H1 (cell line): ENCODE results near the gene HOXB7. TPM values are rescaled to one million over a fixed set of nuclear protein-coding genes. Genes with fewer than 3 reads are reported as not detected.
A peak's percentile ranks its signal among the peaks of the same experiment; 100 is the strongest.

ENCODE experiments used
- CTCF ChIA-PET: fragments of 300-600 bp; sonication (Branson Sonifier 250); formaldehyde crosslinking; loops from one replicate; lab custom pipeline; 2021; ENCODE audit not compliant: partially characterized antibody; lab: Charles Lee
- POLR2A ChIA-PET: fragments of 300-600 bp; sonication (Branson Sonifier 250); formaldehyde crosslinking; loops from one replicate; lab custom pipeline; 2021; ENCODE audit warnings: inconsistent platforms; ENCODE audit not compliant: partially characterized antibody; lab: Charles Lee
- DNase-seq, 2 experiments: peaks; one replicate each; pipeline versions ENCODE4 v3.0.0 to v3.0.0-alpha.2; 2010 to 2022; ENCODE audit warnings: low spot score in 2 of 2, low read depth in 1 of 2, mixed read lengths in 1 of 2
- FAIRE-seq: peaks from 2 replicates; lab custom pipeline; 2011; peaks lifted over from hg19 to GRCh38; lab: Jason Lieb, UNC
- H2AFZ ChIP-seq: 2 replicates; pipeline ENCODE4 v1.8.1; 2012; ENCODE audit warnings: low read length, inconsistent platforms
- H2AK5ac ChIP-seq: 2 replicates; pipeline ENCODE4 v1.6.1; 2013; ENCODE audit warnings: low read depth, low read length
- H2BK120ac ChIP-seq: replicated peaks from 2 replicates; pipeline ENCODE3; 2013; ENCODE audit warnings: low read depth, low read length, inconsistent platforms
- H2BK12ac ChIP-seq: 2 replicates; pipeline ENCODE4 v1.6.1; 2013; ENCODE audit warnings: low read depth, low read length
- H2BK15ac ChIP-seq: 2 replicates; pipeline ENCODE4 v1.6.1; 2013; ENCODE audit warnings: low read length
- H2BK20ac ChIP-seq: 2 replicates; pipeline ENCODE4 v1.6.1; 2013; ENCODE audit warnings: low read length
- H2BK5ac ChIP-seq: 2 replicates; pipeline ENCODE4 v1.6.1; 2013; ENCODE audit warnings: low read depth, low read length
- H3K14ac ChIP-seq: 2 replicates; pipeline ENCODE4 v1.6.1; 2013; ENCODE audit warnings: inconsistent platforms; ENCODE audit not compliant: insufficient read length
- H3K18ac ChIP-seq: 2 replicates; pipeline ENCODE4 v1.6.1; 2013; ENCODE audit warnings: low read length; ENCODE audit errors: extremely low read depth
- H3K23ac ChIP-seq: 2 replicates; pipeline ENCODE4 v1.6.1; 2013; ENCODE audit warnings: inconsistent platforms; ENCODE audit not compliant: insufficient read length
- H3K23me2 ChIP-seq: 2 replicates; pipeline ENCODE4 v1.6.1; 2013; ENCODE audit warnings: low read depth, low read length
- H3K27ac ChIP-seq: 2 replicates; pipeline ENCODE4 v1.6.1; 2011; ENCODE audit warnings: low read depth, low read length, inconsistent platforms
- H3K27me3 ChIP-seq, 4 experiments: replicated peaks in 1 of 4; 1 replicate in 1 of 4; 2 replicates in 3 of 4; pipeline versions ENCODE4 v1.6.1 to v1.8.1; 2011 to 2013; ENCODE audit warnings: low read length in 3 of 4, mild to moderate bottlenecking in 3 of 4, inconsistent platforms in 2 of 4, mixed read lengths in 2 of 4, moderate library complexity in 1 of 4; ENCODE audit not compliant: control insufficient read depth in 3 of 4, insufficient read depth in 3 of 4; ENCODE audit errors: extremely low read depth in 1 of 4
- H3K36me3 ChIP-seq, 4 experiments: 2 replicates each; pipeline versions ENCODE4 v1.6.1 to v1.8.1; 2011 to 2013; ENCODE audit warnings: mild to moderate bottlenecking in 4 of 4, low read length in 3 of 4, moderate library complexity in 2 of 4, control low read depth in 1 of 4, inconsistent platforms in 1 of 4; ENCODE audit not compliant: insufficient read depth in 4 of 4, control insufficient read depth in 2 of 4
- H3K4ac ChIP-seq: replicated peaks from 2 replicates; pipeline ENCODE3; 2013; ENCODE audit warnings: low read length, low read depth, mixed read lengths, inconsistent platforms; ENCODE audit not compliant: insufficient read length
- H3K4me1 ChIP-seq, 4 experiments: replicated peaks in 1 of 4; 1 replicate in 1 of 4; 2 replicates in 3 of 4; pipeline versions ENCODE4 v1.6.1 to v1.8.1; 2011 to 2013; ENCODE audit warnings: low read length in 3 of 4, inconsistent platforms in 2 of 4, mixed read lengths in 1 of 4; ENCODE audit not compliant: insufficient read depth in 4 of 4, control insufficient read depth in 3 of 4
- H3K4me2 ChIP-seq, 2 experiments: 2 replicates each; pipeline versions ENCODE4 v1.6.1 to v1.8.1; 2011 to 2013; ENCODE audit warnings: low read depth in 2 of 2, low read length in 2 of 2, control low read depth in 1 of 2, inconsistent platforms in 1 of 2, mild to moderate bottlenecking in 1 of 2; ENCODE audit not compliant: insufficient read depth in 1 of 2
- H3K4me3 ChIP-seq, 4 experiments: fragments of 200-600, 300-600 bp in 1 of 4; sonication (generic), shearing (Covaris generic), sonication (Bioruptor Twin) in 1 of 4; 2 replicates each; pipeline versions ENCODE4 v1.5.1 to v1.8.1; 2011 to 2016; ENCODE audit warnings: low read length in 4 of 4, low read depth in 3 of 4, control low read depth in 2 of 4, inconsistent platforms in 2 of 4, mild to moderate bottlenecking in 2 of 4, mixed read lengths in 1 of 4, moderate library complexity in 1 of 4; ENCODE audit not compliant: insufficient read depth in 2 of 4; ENCODE audit errors: extremely low read depth in 1 of 4
- H3K56ac ChIP-seq: replicated peaks from 2 replicates; pipeline ENCODE3; 2013; ENCODE audit warnings: low read depth, mild to moderate bottlenecking, mixed read lengths, low read length, inconsistent platforms; ENCODE audit not compliant: insufficient read length
- H3K79me1 ChIP-seq: 2 replicates; pipeline ENCODE4 v1.6.1; 2013; ENCODE audit warnings: low read depth, low read length, control low read depth
- H3K79me2 ChIP-seq, 2 experiments: 2 replicates each; pipeline versions ENCODE4 v1.6.1 to v1.8.1; 2012 to 2013; ENCODE audit warnings: low read length in 2 of 2, mild to moderate bottlenecking in 2 of 2, inconsistent platforms in 1 of 2; ENCODE audit not compliant: insufficient read depth in 2 of 2, control insufficient read depth in 1 of 2
- H3K9ac ChIP-seq, 4 experiments: replicated peaks in 1 of 4; 1 replicate in 1 of 4; 2 replicates in 3 of 4; pipeline versions ENCODE4 v1.6.1 to v1.8.1; 2011 to 2013; ENCODE audit warnings: low read depth in 3 of 4, low read length in 3 of 4, control low read depth in 2 of 4, mild to moderate bottlenecking in 2 of 4, moderate library complexity in 2 of 4, inconsistent platforms in 1 of 4; ENCODE audit errors: extremely low read depth in 1 of 4
- H3K9me3 ChIP-seq, 2 experiments: 2 replicates each; pipeline versions ENCODE4 v1.6.1 to v1.8.1; 2012 to 2013; ENCODE audit warnings: mild to moderate bottlenecking in 2 of 2, moderate library complexity in 2 of 2, control low read depth in 1 of 2, inconsistent platforms in 1 of 2, low read depth in 1 of 2, low read length in 1 of 2, mixed read lengths in 1 of 2; ENCODE audit not compliant: insufficient read depth in 2 of 2
- H4K20me1 ChIP-seq, 2 experiments: replicated peaks in 1 of 2; 2 replicates each; pipeline versions ENCODE3 to v1.8.1; 2011 to 2013; ENCODE audit warnings: inconsistent platforms in 2 of 2, low read length in 2 of 2, mild to moderate bottlenecking in 1 of 2; ENCODE audit not compliant: insufficient read depth in 2 of 2, control insufficient read depth in 1 of 2
- H4K5ac ChIP-seq: 2 replicates; pipeline ENCODE4 v1.6.1; 2013; ENCODE audit warnings: low read length, low read depth, mixed read lengths, inconsistent platforms; ENCODE audit not compliant: insufficient read length
- H4K8ac ChIP-seq: 2 replicates; pipeline ENCODE4 v1.8.0; 2013; ENCODE audit warnings: mild to moderate bottlenecking, moderate library complexity, low read length, inconsistent platforms; ENCODE audit not compliant: insufficient read depth; ENCODE audit errors: extremely low read depth
- H4K91ac ChIP-seq: replicated peaks from 2 replicates; pipeline ENCODE3; 2013; ENCODE audit warnings: low read length, mixed read lengths, inconsistent platforms; ENCODE audit not compliant: insufficient read length
- CBX8 ChIP-seq: fragments of 300-800, 300-1000 bp; sonication (generic); IDR thresholded peaks from 2 replicates; pipeline ENCODE4 v1.7.1; 2016; ENCODE audit warnings: low read depth, low read length, borderline replicate concordance
- TCF12 ChIP-seq: IDR thresholded peaks from 2 replicates; pipeline ENCODE4 v1.6.1; 2011; ENCODE audit warnings: low read depth, mild to moderate bottlenecking, low read length
- WGBS, 2 experiments: shearing (Covaris generic) in 1 of 2; methylation state at CpG; one replicate each; pipeline versions ENCODE4 v1.1.6 to v1.1.7; 2013 to 2015; ENCODE audit warnings: low lambda C conversion rate in 2 of 2, mixed read lengths in 2 of 2, inconsistent platforms in 1 of 2, low coverage in 1 of 2, missing lambda C conversion rate in 1 of 2; ENCODE audit not compliant: insufficient replicate concordance in 2 of 2, insufficient coverage in 1 of 2, insufficient read length in 1 of 2; ENCODE audit errors: extremely low coverage in 1 of 2, missing lambda C conversion rate in 1 of 2; 5-methylcytosine and 5-hydroxymethylcytosine counted together
- polyA plus RNA-seq, 7 experiments: library from polyadenylated mRNA; depleted of rRNA in 3 of 7; stranded (reverse) in 5 of 7; unstranded in 2 of 7; fragments of >200 nt in 5 of 7; fragments of 200-250 nt in 2 of 7; gene quantifications; 1 replicate in 5 of 7; 2 replicates in 1 of 7; 4 replicates in 1 of 7; pipeline versions ENCODE4 v1.2.1 to v1.2.3, GENCODE V29; 2011 to 2013; ENCODE audit warnings: missing spikeins in 2 of 7, mixed read lengths in 2 of 7
- total RNA-seq: library from RNA; stranded (reverse); fragmentation: NEBNext Ultra II Directional; extraction: Animal tissue kit (Norgen Biotek cat#: 25700); gene quantifications from 2 replicates; pipeline ENCODE4 v1.2.1, GENCODE V29; 2021

HOXB7 gene
- total and polyA plus RNA-seq, 2 of the 8 experiments (the other 6 are each of a cell fraction or from before 2014, with no cell fraction given), result not detected

DNA sequence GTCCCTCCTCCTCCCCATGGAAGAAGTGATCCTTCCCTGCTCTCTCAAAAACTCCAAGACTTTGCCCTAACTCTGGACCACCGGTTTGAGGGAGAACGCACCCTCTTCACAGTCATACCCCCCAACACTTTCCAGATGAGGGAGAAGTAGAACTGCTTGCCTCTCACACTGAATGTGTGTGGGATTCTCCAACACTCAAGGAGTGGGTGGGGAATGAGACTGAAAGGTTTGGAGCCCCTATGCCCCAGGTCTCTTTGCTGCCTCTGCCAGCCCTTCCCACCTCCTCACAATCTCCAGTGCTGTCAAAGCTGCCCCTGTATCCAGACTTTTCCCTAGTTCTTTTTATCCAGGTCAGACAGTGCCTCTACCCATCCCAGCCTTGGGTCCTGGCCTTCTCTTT, 44.1 kb downstream of the HOXB7 start:
- no peaks in the 10 kb centered on the region for H3K79me1 ChIP-seq
- DNase-seq (no peak), FAIRE-seq (no peak)
- H3K27me3 ChIP-seq, result peaks cover 99 to 100% (median 100%) of the 10 kb centered on the region in 4 experiments
- no peak overlapping the region for H3K4me3 ChIP-seq
- H3K23ac ChIP-seq, result no peak overlapping the region
- TF ChIP-seq CBX8, result 0 out of 2 replicates have a peak, but pooled peaks have one; percentile 16
- TF ChIP-seq TCF12, result no peak
- peak overlapping the region; percentile 71 for H2BK12ac ChIP-seq
- H2AFZ ChIP-seq, result no peak overlapping the region
- peaks cover 2 to 39% of the 10 kb centered on the region in 2 experiments for H4K20me1 ChIP-seq
- WGBS, 2 experiments, result 49% methylated on average over 2 of the region's 2 CpGs; no CpG with 5 or more reads in 1 of the 2 experiments
- no peak overlapping the region for H3K9ac ChIP-seq
- H2BK120ac ChIP-seq, result no peak overlapping the region
- H3K9me3 ChIP-seq, result no peaks in the 10 kb centered on the region
- H4K91ac ChIP-seq, result no peak overlapping the region
- no peak overlapping the region for H4K8ac ChIP-seq
- H4K5ac ChIP-seq, result no peak overlapping the region
- POLR2A ChIA-PET, result interaction anchor here (1.2 kb wide), 1 partner anchor 46 kb away, joined by 3 read pairs; no protein-coding TSS in a partner anchor
- H3K4me1 ChIP-seq, result peaks cover 0 to 7% (median 4%) of the 10 kb centered on the region in 4 experiments; a peak in 5 of 7 replicates
- 0 out of 2 replicates have a peak overlapping the region, but pooled peaks have one; percentile 80 for H2BK20ac ChIP-seq
- H2BK15ac ChIP-seq, result peak overlapping the region; percentile 65; the same call in 1 of the 2 replicates
- H3K56ac ChIP-seq, result no peak overlapping the region
- no peak overlapping the region for H2AK5ac ChIP-seq
- H3K79me2 ChIP-seq, result no peaks in the 10 kb centered on the region
- H3K27ac ChIP-seq, result no peak overlapping the region
- H2BK5ac ChIP-seq, result no peak overlapping the region
- no peak overlapping the region for H3K4ac ChIP-seq
- H3K4me2 ChIP-seq, result no peak overlapping the region
- H3K23me2 ChIP-seq, result peaks cover 4% of the 10 kb centered on the region; the same call in 1 of the 2 replicates
- CTCF ChIA-PET, result interaction anchor here (0.6 to 4.8 kb wide), 10 partner anchors 11 to 368 kb away, joined by 3 to 32 read pairs (median 4); partner anchors contain the start of gene HOXB5
- H3K14ac ChIP-seq, result no peak overlapping the region
- H3K36me3 ChIP-seq, result no peaks in the 10 kb centered on the region; a peak in 1 of 8 replicates
- peak overlapping the region; percentile 22; the same call in 1 of the 2 replicates for H3K18ac ChIP-seq
